OCI-LY7 (cell line): ENCODE measurements around the gene ACP5.

Experiments
- EZH2phosphoT487 ChIP-seq: fragments of 200-600 bp; sonication (generic); IDR thresholded peaks from 2 replicates; pipeline ENCODE4 v1.6.1; 2018; ENCODE audit warnings: low read depth, borderline replicate concordance, mild to moderate bottlenecking, mixed run types, antibody characterized with exemption, low read length, moderate library complexity, mixed read lengths
- TF ChIP-seq, protein P1 (sequence below): fragments of 200-600 bp; sonication (generic); conservative IDR thresholded peaks from 2 replicates; pipeline ENCODE4 v1.5.1; 2014; ENCODE audit warnings: mild to moderate bottlenecking, antibody characterized with exemption, low read length, moderate library complexity, mixed read lengths

DNA sequence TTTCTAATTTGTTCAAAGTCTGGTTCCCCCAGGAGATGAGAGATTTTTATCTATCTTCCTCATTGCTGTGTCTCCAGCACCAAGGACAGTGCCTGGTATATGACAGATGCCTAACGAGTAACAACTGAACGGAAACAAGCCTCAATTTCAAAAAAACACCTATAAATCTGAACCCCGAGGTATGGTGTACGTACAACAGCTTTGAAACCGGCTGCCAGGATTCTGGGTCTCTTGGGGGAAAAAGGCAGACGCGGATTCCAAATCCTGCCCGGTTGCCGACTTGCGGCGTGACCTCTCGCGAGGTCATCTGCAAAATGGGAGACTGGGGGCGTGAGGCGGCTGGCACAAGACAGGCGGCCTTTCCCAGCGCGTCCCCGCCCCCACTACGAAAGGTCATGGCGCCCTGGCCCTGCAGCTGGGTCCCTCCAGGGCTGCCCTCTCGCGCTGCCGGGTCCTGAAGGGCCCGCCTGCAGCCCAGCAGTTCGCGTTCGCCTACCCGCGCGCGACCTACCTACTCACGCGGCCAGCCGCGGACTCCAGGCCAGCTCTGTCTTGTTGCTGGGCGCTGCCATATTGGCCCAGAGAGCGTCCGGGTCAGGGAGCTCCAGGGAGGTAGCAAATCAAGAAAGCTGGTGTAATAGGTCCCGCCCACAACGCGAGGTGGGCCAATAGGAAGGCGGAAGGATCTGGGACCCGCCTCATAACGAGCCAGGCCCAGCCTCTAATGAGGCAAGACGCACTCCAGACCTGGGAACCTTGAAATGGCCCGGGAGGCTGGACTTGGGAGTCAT lies 48.7 kb downstream of the ACP5 start, which contains the start of gene ECSIT:
- TF ChIP-seq, protein P1, sequence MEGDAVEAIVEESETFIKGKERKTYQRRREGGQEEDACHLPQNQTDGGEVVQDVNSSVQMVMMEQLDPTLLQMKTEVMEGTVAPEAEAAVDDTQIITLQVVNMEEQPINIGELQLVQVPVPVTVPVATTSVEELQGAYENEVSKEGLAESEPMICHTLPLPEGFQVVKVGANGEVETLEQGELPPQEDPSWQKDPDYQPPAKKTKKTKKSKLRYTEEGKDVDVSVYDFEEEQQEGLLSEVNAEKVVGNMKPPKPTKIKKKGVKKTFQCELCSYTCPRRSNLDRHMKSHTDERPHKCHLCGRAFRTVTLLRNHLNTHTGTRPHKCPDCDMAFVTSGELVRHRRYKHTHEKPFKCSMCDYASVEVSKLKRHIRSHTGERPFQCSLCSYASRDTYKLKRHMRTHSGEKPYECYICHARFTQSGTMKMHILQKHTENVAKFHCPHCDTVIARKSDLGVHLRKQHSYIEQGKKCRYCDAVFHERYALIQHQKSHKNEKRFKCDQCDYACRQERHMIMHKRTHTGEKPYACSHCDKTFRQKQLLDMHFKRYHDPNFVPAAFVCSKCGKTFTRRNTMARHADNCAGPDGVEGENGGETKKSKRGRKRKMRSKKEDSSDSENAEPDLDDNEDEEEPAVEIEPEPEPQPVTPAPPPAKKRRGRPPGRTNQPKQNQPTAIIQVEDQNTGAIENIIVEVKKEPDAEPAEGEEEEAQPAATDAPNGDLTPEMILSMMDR: no peak
- no peak for TF ChIP-seq EZH2phosphoT487
